NB4 (cell line): ENCODE results near the gene DCUN1D2.

ENCODE experiments used
- MYC ChIP-seq: IDR thresholded peaks from 2 replicates; pipeline ENCODE4 v1.6.1; 2011; ENCODE audit warnings: low read depth, low read length
- POLR2A ChIP-seq: IDR thresholded peaks from 2 replicates; pipeline ENCODE4 v1.6.1; 2011; ENCODE audit warnings: mild to moderate bottlenecking; ENCODE audit not compliant: insufficient read length; ENCODE audit errors: extremely low read depth
- TF ChIP-seq, protein P1 (sequence below): IDR thresholded peaks from 2 replicates; pipeline ENCODE4 v1.6.1; 2011; ENCODE audit warnings: low read depth, low read length
- TF ChIP-seq, protein P2 (sequence below): IDR thresholded peaks from one replicate; pipeline ENCODE4 v1.5.1; 2012; ENCODE audit warnings: low read depth, low read length

DNA sequence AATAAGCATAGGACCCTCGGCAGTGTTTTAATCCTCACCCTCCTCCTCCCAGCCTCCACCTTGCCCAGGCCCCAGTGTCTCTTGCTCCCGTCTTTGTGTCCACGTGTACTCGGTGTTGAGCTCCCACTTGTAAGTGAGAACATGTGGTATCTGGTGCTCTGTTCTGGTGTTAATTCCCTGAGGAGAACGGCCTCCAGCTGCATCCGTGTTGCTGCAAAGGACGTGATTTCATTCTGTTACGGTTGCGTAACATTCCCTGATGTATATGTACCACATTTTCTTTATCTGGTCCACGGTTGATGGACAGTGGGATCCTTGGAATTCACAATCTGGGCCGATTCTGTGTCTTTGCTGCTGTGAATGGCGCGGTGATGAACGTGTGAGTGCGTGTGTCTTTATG lies 49.3 kb upstream of the DCUN1D2 start:
- TF ChIP-seq, protein P1, sequence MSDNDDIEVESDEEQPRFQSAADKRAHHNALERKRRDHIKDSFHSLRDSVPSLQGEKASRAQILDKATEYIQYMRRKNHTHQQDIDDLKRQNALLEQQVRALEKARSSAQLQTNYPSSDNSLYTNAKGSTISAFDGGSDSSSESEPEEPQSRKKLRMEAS: no peak
- TF ChIP-seq POLR2A: no peak
- TF ChIP-seq, protein P2, sequence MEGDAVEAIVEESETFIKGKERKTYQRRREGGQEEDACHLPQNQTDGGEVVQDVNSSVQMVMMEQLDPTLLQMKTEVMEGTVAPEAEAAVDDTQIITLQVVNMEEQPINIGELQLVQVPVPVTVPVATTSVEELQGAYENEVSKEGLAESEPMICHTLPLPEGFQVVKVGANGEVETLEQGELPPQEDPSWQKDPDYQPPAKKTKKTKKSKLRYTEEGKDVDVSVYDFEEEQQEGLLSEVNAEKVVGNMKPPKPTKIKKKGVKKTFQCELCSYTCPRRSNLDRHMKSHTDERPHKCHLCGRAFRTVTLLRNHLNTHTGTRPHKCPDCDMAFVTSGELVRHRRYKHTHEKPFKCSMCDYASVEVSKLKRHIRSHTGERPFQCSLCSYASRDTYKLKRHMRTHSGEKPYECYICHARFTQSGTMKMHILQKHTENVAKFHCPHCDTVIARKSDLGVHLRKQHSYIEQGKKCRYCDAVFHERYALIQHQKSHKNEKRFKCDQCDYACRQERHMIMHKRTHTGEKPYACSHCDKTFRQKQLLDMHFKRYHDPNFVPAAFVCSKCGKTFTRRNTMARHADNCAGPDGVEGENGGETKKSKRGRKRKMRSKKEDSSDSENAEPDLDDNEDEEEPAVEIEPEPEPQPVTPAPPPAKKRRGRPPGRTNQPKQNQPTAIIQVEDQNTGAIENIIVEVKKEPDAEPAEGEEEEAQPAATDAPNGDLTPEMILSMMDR: no peak
- TF ChIP-seq MYC: no peak
